GM21360 (cell line): ENCODE data around the gene SLC26A8.

Source experiments
- ATAC-seq: cut with Tn5 transposase; IDR thresholded peaks from one replicate; pipeline ENCODE4 v1.9.1; 2021; ENCODE audit warnings: mild to moderate bottlenecking, moderate library complexity; ENCODE audit not compliant: unreplicated experiment

Gene SLC26A8, protein sequence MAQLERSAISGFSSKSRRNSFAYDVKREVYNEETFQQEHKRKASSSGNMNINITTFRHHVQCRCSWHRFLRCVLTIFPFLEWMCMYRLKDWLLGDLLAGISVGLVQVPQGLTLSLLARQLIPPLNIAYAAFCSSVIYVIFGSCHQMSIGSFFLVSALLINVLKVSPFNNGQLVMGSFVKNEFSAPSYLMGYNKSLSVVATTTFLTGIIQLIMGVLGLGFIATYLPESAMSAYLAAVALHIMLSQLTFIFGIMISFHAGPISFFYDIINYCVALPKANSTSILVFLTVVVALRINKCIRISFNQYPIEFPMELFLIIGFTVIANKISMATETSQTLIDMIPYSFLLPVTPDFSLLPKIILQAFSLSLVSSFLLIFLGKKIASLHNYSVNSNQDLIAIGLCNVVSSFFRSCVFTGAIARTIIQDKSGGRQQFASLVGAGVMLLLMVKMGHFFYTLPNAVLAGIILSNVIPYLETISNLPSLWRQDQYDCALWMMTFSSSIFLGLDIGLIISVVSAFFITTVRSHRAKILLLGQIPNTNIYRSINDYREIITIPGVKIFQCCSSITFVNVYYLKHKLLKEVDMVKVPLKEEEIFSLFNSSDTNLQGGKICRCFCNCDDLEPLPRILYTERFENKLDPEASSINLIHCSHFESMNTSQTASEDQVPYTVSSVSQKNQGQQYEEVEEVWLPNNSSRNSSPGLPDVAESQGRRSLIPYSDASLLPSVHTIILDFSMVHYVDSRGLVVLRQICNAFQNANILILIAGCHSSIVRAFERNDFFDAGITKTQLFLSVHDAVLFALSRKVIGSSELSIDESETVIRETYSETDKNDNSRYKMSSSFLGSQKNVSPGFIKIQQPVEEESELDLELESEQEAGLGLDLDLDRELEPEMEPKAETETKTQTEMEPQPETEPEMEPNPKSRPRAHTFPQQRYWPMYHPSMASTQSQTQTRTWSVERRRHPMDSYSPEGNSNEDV

DNA sequence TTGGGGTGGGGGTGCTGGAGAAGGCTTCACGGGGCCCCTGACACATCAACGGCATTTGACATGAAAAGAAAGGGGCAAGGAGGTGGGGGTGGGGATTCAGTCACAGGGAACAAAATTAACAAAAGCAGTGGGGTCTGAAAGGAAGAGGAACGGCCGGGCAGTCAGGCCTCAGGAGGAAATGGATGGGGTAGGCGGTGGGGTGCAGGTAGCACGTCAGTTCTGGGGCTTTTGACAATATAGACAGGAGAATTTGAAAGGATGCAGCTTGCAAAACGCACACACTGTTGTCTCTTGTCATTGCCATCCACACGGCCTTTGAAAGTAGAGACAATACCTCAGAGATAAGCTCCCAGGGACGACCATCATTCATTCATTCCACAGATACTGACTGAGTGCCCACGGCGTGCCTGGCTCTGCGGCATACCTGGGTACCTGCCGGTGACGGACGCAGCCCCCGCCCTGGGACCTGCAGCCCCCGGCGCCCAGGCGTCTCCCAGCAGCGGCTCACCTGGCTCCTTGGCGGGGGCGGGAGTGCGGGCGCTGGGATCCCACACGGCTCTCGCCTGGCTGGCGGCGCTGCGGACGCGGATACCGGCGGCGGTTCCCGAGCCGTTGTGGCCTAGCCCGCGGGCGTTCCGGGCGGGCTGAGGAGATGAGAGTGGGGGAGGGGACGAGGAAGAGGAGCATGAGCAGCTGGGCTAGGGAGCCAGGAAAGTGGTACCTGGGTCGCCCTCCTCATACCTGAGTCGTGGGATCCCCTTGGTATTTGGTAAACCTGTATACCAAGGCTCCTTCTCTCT lies at the start of gene SLC26A8:
Gene SLC26A8 (minus strand): TSS at position 646 of the 800 bp plus-strand sequence. CDS start 4,934 bp downstream, outside the sequence.
- ATAC-seq, result no peak

GRCh38 chr6:36073587-36073986 lies 49.1 kb upstream of the SLC26A8 start:
- ATAC-seq, result no peak

- no peak for ATAC-seq
Observed at GRCh38 chr6:36072681-36073080, 48.2 kb upstream of the SLC26A8 start.

DNA sequence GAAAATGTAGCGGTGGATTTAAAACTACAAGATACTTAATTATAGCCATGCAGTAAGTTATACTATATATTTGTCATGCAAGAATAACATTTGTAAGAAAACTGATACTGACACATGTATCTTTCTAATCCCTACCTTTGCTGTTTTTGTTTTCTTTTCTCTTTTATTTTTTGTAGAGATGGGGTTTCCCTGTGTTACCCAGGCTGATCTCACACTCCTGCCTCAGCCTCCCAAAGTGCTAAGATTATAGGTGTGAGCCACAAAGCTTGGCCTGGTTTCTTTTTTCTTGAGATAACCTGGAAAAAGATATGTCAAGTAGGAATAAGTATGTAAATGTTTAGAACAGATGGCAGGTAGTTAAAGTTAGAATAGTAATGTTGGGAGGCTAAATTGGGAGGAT lies 47.3 kb upstream of the SLC26A8 start:
- no peak for ATAC-seq

DNA sequence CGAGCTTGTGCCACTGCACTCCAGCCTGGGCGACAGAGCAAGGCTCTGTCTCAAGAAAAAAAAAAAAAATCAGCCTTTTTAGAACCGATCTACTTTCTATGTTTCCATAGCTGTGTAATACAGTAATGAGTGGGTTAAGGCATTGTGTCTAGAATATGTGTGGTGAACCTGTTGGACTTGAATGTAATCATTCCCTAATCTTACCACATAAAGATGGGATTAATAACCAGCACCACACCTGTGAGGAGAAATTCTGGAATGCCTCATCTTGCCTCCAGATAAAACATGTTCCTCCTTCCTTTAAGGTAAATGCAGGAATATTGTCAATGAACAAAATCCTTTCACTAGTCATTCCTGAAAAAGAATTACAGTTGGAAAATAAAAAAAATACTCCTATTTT lies 46.8 kb upstream of the SLC26A8 start:
- ATAC-seq, result no peak

GRCh38 chr6:36070252-36070651 lies 45.8 kb upstream of the SLC26A8 start:
- no peak for ATAC-seq

DNA sequence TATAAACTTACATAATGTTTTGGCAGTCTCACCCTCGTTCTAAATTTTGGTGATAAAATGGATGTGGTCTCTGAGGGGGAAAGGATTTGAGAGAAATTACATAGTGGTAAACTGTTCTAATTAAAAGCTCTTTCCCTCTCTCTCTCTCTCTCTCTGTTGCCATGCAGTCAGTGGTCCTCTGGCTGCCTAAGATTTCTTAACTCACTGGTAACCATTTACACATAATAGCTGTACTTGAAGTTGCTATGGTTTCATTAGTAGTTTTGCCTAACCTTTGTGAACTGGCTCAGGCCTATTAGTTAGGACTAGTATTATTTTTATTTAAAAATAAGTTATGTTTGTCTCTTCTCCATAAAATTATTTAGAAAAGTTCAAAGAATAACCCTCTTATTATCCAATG lies 45.1 kb upstream of the SLC26A8 start:
- no peak for ATAC-seq

DNA sequence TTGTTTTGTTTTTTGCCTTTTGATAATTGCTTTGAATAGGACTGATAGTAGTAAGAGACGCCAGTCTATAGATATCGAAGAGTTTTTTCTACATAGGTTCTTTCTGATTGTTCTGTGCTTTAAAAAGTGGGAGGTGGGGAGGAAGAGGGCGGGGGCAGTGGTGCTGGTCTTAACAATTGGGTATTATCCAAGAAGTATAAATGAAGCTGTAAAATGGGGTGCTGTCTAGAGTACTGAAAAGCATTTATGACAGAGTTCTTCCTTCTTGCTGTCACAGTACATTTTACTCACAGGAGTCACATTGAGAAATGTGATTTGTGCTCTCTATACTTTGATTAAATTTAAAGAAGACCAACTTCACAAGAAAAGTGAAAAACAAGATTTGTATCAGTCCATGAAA lies 44.1 kb upstream of the SLC26A8 start:
- no peak for ATAC-seq

GRCh38 chr6:36068012-36068392 lies 43.6 kb upstream of the SLC26A8 start:
- no peak for ATAC-seq

GRCh38 chr6:36067374-36068011 lies 43.1 kb upstream of the SLC26A8 start:
- ATAC-seq, result no peak

- no peak for ATAC-seq
Observed at GRCh38 chr6:36066817-36067216, 42.4 kb upstream of the SLC26A8 start.

DNA sequence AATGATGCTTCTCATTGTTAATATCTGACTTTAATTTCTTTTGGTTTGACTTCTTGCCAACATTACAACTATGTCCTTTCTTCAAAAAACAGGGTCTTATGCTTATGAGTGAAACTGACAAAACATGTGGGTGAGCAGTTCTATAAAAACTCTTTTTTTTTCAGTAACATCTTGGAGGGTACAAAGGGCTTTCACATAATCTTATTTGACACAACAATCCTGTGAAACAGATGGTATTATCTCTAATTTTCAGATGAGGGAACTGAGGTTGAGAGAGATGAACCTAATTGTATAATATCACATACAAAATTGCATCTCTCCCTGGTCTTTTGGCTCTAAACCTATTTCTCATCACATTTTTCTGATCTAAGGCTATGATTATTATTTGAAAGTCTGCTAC lies 41.5 kb upstream of the SLC26A8 start:
- no peak for ATAC-seq

DNA sequence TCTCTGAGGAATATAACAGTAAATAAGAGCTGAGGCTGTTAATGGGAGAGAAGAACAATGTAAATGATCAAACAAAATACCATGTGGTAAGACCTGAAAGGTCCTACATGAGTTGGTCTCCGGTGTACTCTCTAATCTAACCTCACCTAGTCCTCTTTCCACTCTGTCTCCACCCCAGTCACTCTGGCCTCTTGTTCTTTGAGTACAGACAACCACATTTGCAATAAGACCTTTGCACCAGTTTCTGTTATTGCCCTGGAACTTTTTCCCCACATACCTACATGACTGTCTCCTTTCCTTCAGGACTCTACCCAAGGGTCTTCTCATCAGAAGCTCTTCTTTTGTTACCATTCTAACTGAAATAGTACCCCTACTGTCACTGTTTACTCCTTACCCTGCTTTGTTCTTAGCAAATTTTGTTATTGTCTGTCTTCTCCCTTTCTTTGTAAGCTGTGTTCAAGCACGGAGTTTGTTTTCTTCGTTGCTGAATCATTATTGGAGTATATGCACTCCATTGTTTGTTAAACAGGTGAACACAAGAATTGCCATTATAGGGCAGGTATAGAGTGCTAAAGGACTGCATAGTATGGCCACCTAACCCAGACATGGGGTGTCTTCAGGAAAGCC lies 40.4 kb upstream of the SLC26A8 start:
- ATAC-seq, result no peak

DNA sequence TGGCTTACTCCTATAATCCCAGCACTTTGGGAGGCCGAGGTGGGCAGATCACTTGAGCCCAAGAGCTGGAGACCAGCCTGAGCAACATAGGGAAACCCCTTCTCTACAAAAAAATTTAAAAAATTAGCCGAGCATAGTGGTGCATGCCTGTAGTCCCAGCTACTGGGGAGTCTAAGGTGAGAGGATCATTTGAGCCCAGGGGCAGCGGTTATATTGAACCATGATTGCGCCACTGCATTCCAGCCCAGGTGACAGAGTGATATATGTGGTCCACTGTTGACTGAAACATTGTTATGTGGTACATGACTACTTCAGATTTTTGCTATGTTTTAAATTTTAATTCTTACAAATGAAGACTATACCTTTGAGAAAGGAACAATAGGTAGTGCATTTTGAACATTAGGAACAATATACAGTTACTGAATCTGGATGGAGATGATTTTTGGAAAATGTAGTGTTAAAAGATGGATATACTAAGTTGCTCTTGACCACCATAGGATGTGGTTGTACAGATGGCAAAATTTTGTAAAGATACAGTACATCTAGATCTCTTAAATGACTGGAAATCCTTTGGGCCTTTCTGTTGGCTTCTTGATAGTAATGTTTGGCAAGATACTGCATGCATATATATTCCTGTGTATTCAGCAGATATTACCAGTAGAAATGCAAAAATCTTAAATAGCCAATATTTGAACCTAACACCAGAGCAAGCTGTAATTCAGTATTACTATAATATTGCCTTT lies 39.0 kb upstream of the SLC26A8 start:
- ATAC-seq, result no peak

DNA sequence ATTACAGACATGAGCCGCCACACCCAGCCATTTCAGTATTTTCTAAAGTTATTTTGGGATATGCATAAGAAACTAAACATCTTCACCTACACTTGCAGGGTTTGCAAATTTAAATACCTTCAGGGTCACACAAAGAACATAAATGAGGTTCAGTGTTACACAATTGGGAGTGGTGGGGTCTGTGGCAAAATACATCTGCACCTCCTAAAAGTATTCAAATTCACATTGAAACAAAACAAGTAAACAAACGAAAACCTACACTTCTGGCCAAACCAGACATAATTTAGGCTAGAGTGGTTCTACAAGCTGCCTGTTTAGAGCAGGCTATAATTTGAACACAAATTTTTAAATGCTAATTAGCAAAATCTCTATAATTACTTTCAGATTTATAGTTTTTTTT lies 37.8 kb upstream of the SLC26A8 start:
- no peak for ATAC-seq

GRCh38 chr6:36061236-36061635 lies 36.8 kb upstream of the SLC26A8 start:
- no peak for ATAC-seq

- ATAC-seq, result no peak
Observed at GRCh38 chr6:36056178-36056577, 31.7 kb upstream of the SLC26A8 start.

- ATAC-seq, result no peak
Observed at GRCh38 chr6:36054956-36055355, 30.5 kb upstream of the SLC26A8 start.

- no peak for ATAC-seq
Observed at GRCh38 chr6:36054415-36054814, 30.0 kb upstream of the SLC26A8 start.
